ENCODE results near the gene ZFHX3.
"Not testable (repeated sequence)": the region's sequence is repeated elsewhere in the genome, so short reads cannot be mapped to it uniquely, and the experiment has no call there.

The ZFHX3 gene

DNA sequence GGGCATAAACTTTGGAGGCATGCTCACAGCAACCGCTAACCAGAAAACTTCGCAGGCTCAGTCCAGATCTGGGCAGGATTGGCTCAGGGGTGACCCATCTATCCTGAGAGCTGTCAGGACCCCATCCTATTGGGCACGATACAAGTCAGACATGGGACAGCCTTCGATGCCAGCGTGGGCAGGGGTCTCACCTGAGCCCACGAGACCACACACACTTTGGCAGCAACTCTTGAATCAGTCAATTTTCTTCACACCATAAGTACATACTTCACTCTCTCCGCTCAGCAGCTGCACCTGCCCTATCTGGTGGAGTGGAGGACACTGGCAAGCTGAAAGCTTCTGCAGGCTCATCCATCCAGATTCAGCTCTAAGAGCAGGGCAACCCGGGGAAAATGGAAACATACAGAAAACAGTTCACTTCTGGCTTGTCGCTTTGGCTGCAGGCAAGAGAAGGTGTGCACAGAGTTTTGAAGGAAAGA, 48.3 kb downstream of the ZFHX3 start:
- Histone ChIP-seq H3K27me3 (ENCODE audit: control insufficient read depth in 1 of 2, insufficient read depth in 2 of 2, low read length in 2 of 2) (no peaks in the 10 kb centered on the region), H3K36me3 (ENCODE audit: insufficient read depth, low read length) (no peaks in the 10 kb centered on the region), H3K9ac (ENCODE audit: low read length) (no peak overlapping the region), H3K4me1 (ENCODE audit: insufficient read depth, low read length) (peaks cover 15% of the 10 kb centered on the region), H3K4me3 (ENCODE audit: low read depth in 1 of 2, low read length in 2 of 2) (no peak overlapping the region), H3K9me3 (ENCODE audit: low read length) (no peaks in the 10 kb centered on the region), H3K27ac (ENCODE audit: low read depth, low read length) (no peak overlapping the region)

DNA sequence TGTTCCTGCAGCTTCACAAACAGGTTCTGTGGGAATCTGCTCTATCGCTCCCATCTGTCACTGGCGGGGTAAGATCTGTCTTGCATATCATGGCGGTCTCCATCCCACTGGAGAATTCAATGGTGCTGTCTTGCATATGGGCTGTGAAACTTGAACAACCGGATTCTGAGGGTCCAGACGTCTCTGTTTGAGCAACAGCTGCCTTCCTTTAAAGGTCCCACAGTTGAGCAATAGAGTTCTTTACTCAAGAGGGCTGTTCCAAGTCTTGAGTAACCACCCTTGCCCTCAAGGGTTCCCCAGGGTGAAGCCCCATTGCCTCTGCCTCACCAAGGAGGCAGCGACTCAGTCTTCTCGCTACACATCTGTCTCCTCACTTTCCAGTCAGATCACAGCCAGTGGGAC, 50.8 kb downstream of the ZFHX3 start:
- no peak overlapping the region for H3K4me3 ChIP-seq (ENCODE audit: low read depth in 1 of 2, low read length in 2 of 2)
- no peaks in the 10 kb centered on the region for H3K9me3 ChIP-seq (ENCODE audit: low read length)
- no peaks in the 10 kb centered on the region for H3K36me3 ChIP-seq (ENCODE audit: insufficient read depth, low read length)
- peaks cover 19% of the 10 kb centered on the region for H3K4me1 ChIP-seq (ENCODE audit: insufficient read depth, low read length)
- H3K27ac ChIP-seq (ENCODE audit: low read depth, low read length), result no peak overlapping the region
- H3K27me3 ChIP-seq (ENCODE audit: control insufficient read depth in 1 of 2, insufficient read depth in 2 of 2, low read length in 2 of 2), result no peaks in the 10 kb centered on the region
- H3K9ac ChIP-seq (ENCODE audit: low read length), result no peak overlapping the region

DNA sequence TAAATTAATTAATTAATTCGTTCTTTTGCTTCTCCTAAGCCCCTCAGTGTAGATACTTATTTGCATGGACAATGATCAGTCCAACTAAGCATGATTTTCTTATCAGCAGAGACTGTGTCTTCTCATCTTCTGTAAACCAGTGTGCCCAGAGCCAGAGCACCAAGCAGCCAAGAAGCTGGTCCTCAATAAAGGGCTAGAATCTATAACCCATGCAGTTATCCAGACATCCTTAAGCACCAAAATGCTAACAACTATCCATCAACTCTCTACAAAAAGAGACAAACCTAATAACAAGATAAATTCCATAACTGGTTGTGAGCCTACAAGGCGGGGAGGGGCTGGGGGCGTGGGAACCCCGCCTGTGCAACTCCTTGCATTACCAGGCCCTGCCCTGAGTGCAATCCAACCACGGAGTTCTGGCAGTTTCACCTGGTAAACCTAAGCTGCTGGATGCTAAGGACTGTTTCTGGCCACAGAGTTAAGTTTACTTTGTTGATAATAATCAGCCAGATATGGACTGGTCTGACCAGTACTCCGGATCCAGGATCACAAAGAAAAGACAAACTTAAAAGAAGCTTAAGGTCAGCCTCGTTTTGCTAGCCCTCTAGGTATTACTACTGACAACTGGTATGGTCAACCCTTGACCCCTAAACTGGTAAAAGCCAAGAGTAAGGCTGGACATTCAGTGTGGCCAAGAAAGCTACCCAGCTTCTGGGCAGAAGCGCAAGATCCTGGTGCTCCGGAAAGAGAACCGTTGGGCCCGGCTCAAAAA, 51.5 kb downstream of the ZFHX3 start:
- H3K9ac ChIP-seq (ENCODE audit: low read length), result no peak overlapping the region
- H3K27me3 ChIP-seq (ENCODE audit: control insufficient read depth in 1 of 2, insufficient read depth in 2 of 2, low read length in 2 of 2), result no peaks in the 10 kb centered on the region
- H3K4me1 ChIP-seq (ENCODE audit: insufficient read depth, low read length), result peaks cover 25% of the 10 kb centered on the region
- no peak overlapping the region for H3K27ac ChIP-seq (ENCODE audit: low read depth, low read length)
- H3K4me3 ChIP-seq (ENCODE audit: low read depth in 1 of 2, low read length in 2 of 2), result no peak overlapping the region
- no peaks in the 10 kb centered on the region for H3K9me3 ChIP-seq (ENCODE audit: low read length)
- no peaks in the 10 kb centered on the region for H3K36me3 ChIP-seq (ENCODE audit: insufficient read depth, low read length)

DNA sequence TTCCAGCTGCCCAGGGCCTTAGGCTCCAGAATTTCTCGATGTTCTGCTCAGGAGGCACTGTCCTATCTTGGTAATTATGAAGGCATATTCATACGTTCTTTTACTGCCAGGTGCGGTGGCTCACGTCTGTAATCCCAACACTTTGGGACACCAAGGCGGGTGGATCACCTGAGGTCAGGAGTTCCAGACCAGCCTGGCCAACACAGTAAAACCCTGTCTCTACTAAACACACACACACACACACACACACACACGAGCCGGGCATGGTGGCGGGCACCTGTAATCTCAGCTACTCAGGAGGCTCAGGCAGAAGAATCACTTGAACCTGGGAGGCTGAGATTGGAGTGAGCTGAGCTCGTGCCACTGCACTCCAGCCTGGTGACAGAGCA, 52.1 kb downstream of the ZFHX3 start:
- H3K9me3 ChIP-seq (ENCODE audit: low read length); H3K27me3 ChIP-seq (ENCODE audit: control insufficient read depth in 1 of 2, insufficient read depth in 2 of 2, low read length in 2 of 2); H3K4me3 ChIP-seq (ENCODE audit: low read depth in 1 of 2, low read length in 2 of 2); H3K36me3 ChIP-seq (ENCODE audit: insufficient read depth, low read length); H3K27ac ChIP-seq (ENCODE audit: low read depth, low read length); H3K9ac ChIP-seq (ENCODE audit: low read length): not testable (repeated sequence)
- H3K4me1 ChIP-seq (ENCODE audit: insufficient read depth, low read length), result peaks cover 30% of the 10 kb centered on the region

DNA sequence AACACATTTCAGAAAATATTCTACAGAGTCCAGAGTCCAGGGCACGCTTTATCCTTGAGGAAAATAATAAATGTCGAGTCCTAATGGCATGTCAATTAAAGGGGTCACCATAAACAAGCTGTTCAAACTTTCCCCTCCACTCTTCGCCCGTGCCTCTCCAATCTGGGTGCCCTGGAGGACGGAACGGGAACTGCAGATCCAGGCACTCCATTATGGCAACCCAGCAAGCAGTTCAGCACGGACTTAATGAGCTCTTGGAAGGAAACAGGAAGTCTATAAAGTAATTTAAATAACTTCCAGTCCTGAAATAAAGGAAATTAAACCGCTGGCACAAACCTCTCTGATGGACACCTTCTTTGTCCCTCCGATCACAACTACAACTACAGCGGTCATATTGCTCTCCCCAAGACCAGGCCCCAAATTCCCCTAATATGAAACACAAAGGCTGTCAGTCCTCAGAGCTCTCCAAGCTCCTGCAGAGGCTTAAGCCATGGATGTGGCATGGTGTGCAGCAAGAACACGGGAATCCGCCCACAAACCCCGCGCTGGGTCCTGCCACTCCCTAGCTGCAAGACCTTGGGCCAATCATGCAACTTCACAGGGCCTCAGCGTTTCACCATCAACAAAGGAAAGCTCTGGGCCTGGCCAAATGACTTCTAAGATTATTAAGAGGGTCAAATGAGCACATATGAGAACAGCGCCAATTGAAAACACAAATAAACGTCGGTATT, 52.6 kb downstream of the ZFHX3 start:
- Histone ChIP-seq H3K9me3 (ENCODE audit: low read length) (no peaks in the 10 kb centered on the region), H3K9ac (ENCODE audit: low read length) (no peak overlapping the region), H3K27me3 (ENCODE audit: control insufficient read depth in 1 of 2, insufficient read depth in 2 of 2, low read length in 2 of 2) (no peaks in the 10 kb centered on the region), H3K4me3 (ENCODE audit: low read depth in 1 of 2, low read length in 2 of 2) (no peak overlapping the region), H3K36me3 (ENCODE audit: insufficient read depth, low read length) (no peaks in the 10 kb centered on the region), H3K4me1 (ENCODE audit: insufficient read depth, low read length) (peaks cover 35% of the 10 kb centered on the region), H3K27ac (ENCODE audit: low read depth, low read length) (no peak overlapping the region)

DNA sequence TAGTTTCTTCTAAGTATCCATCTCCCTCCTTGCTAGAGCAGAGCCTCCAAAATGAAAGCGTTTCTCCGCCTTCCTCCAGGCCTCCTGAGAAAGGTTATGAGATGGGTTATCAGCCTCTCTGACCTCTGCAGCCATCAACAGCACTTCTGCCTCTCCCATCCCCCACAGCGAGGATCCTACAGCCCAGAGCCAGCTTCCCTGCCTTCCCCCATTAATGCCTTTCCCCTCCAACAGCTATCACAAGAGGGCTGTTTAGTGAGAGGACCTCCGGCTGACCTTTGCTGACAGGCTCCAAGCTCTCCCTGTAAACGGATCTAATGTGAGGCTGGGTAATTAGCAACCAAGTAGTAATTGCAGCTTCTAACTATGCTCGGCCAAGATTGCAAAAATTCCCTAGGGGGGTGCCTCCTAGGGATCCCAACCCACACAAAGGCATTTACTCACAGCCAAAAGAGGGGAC, 55.8 kb downstream of the ZFHX3 start:
- peaks cover 59% of the 10 kb centered on the region for H3K4me1 ChIP-seq (ENCODE audit: insufficient read depth, low read length)
- H3K27me3 ChIP-seq (ENCODE audit: control insufficient read depth in 1 of 2, insufficient read depth in 2 of 2, low read length in 2 of 2), result no peaks in the 10 kb centered on the region
- no peak overlapping the region for H3K9ac ChIP-seq (ENCODE audit: low read length)
- no peaks in the 10 kb centered on the region for H3K9me3 ChIP-seq (ENCODE audit: low read length)
- H3K4me3 ChIP-seq (ENCODE audit: low read depth in 1 of 2, low read length in 2 of 2), result no peak overlapping the region
- no peaks in the 10 kb centered on the region for H3K36me3 ChIP-seq (ENCODE audit: insufficient read depth, low read length)
- H3K27ac ChIP-seq (ENCODE audit: low read depth, low read length), result peak overlapping the region; percentile 56

DNA sequence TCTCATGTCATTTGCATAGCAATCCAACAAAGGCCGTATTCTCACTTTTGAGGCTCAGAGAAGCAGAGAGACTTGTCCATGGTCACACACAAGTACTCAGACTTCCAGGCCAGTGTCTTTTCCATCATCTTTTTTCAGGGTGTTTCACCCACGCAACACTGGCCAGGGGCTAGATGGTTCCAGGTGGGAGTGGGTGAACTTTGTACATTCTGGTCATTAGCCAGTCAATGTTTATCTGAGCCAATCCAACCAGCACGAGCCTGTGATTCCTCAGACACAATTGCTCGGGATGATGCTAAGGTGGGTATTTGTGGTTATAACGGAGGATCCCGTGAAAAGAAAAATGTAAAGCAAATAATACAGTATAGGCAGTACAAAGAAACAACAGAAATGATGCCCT, 56.3 kb downstream of the ZFHX3 start:
- H3K4me1 ChIP-seq (ENCODE audit: insufficient read depth, low read length), result peaks cover 61% of the 10 kb centered on the region
- no peak overlapping the region for H3K9ac ChIP-seq (ENCODE audit: low read length)
- H3K4me3 ChIP-seq (ENCODE audit: low read depth in 1 of 2, low read length in 2 of 2), result no peak overlapping the region
- H3K36me3 ChIP-seq (ENCODE audit: insufficient read depth, low read length), result no peaks in the 10 kb centered on the region
- H3K27me3 ChIP-seq (ENCODE audit: control insufficient read depth in 1 of 2, insufficient read depth in 2 of 2, low read length in 2 of 2), result no peaks in the 10 kb centered on the region
- H3K9me3 ChIP-seq (ENCODE audit: low read length), result no peaks in the 10 kb centered on the region
- H3K27ac ChIP-seq (ENCODE audit: low read depth, low read length), result peak overlapping the region; percentile 56

DNA sequence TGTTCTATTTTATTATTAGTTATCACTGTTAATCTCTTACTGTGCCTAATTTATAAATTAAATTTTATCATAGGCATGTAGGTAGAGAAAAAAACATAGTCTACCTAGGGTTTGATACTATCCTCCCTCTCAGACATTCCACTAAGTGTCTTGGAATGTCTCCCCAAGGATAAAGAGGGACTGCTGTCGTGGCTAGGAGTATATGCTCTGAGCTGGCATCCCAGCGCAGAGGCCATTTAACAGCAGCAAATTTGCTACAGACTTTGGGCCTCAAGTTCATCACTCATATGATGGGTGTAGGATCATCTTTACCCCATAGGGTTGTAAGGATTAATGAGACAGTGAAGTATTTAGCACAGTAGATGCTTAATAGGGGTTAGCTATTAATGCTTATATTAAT, 56.7 kb downstream of the ZFHX3 start:
- Histone ChIP-seq H3K4me3 (ENCODE audit: low read depth in 1 of 2, low read length in 2 of 2) (no peak overlapping the region), H3K27me3 (ENCODE audit: control insufficient read depth in 1 of 2, insufficient read depth in 2 of 2, low read length in 2 of 2) (no peaks in the 10 kb centered on the region), H3K4me1 (ENCODE audit: insufficient read depth, low read length) (peaks cover 63% of the 10 kb centered on the region), H3K27ac (ENCODE audit: low read depth, low read length) (no peak overlapping the region), H3K9me3 (ENCODE audit: low read length) (no peaks in the 10 kb centered on the region), H3K36me3 (ENCODE audit: insufficient read depth, low read length) (no peaks in the 10 kb centered on the region), H3K9ac (ENCODE audit: low read length) (no peak overlapping the region)

DNA sequence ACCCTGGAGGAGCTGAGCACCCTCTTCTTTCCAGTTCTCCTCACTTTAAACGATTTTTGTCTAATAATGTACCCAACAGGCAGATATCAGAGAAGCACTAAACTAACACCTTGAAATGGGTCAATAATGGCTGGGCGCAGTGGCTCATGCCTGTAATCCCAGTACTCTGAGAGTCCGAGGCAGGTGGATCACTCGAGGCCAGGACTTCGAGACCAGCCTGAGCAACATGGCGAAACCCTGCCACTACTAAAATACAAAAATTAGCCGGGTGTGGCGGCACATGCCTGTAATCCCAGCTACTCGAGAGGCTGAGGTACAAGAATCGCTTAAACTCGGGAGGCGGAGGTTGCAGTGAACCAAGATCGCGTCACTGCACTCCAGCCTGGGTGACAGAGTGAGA, 57.4 kb downstream of the ZFHX3 start:
- Histone ChIP-seq H3K27ac (ENCODE audit: low read depth, low read length) (peak overlapping the region; percentile 81), H3K4me1 (ENCODE audit: insufficient read depth, low read length) (peaks cover 68% of the 10 kb centered on the region), H3K9ac (ENCODE audit: low read length) (peak overlapping the region; percentile 37), H3K36me3 (ENCODE audit: insufficient read depth, low read length) (no peaks in the 10 kb centered on the region), H3K27me3 (ENCODE audit: control insufficient read depth in 1 of 2, insufficient read depth in 2 of 2, low read length in 2 of 2) (no peaks in the 10 kb centered on the region), H3K9me3 (ENCODE audit: low read length) (no peaks in the 10 kb centered on the region), H3K4me3 (ENCODE audit: low read depth in 1 of 2, low read length in 2 of 2) (peak overlapping the region in 1 of 2 donors; percentile 36)

DNA sequence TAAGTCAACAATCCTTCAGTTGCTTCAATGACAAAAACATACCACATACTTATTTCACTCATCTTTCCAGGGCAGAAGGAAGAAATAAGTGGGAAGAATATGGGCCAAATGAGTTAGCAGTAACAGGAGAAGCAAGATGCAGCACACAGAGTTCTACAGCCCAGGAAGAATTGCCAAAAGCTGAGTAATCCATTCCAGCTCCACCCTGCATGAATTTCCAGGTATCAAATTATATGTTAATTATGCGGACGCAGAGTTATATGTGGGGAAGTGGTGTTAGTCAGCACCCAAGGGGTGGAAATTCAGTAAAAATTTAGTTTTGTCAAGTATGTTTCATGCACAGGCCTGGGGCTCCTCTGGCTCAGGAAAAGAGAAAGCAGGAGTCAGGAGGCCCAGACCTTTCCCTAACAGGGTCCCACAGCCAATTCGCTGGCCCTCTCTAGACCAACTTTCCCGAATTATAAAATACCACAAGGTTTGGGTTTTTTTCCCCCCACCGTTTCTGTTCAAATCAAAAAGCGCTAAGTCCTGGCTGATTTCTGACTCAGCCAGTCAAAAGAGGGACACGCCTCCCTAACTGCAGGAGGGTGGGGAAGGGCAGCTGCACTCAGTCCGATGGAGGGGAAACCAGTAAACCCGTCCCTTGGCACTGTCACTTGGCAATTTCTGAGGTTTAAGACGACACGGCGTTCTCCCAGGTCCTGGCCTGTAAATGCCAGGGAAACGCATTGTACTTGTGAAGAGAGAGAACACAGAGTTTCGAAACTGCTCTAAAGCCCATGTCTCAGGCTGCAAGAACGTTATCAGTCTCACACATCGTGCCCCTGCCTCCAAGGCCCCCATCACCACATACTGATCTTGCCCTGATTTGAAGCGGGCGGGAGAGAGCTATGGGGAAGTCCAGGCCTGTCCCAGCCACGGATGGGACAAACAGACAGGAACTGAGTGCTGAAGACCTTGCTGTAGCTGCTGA, 58.1 kb downstream of the ZFHX3 start:
- peak overlapping the region; percentile 81 for H3K27ac ChIP-seq (ENCODE audit: low read depth, low read length)
- H3K9ac ChIP-seq (ENCODE audit: low read length), result peak overlapping the region; percentile 37
- H3K9me3 ChIP-seq (ENCODE audit: low read length), result no peaks in the 10 kb centered on the region
- H3K27me3 ChIP-seq (ENCODE audit: control insufficient read depth in 1 of 2, insufficient read depth in 2 of 2, low read length in 2 of 2), result no peaks in the 10 kb centered on the region
- peak overlapping the region in 1 of 2 donors; percentile 36 for H3K4me3 ChIP-seq (ENCODE audit: low read depth in 1 of 2, low read length in 2 of 2)
- peaks cover 72% of the 10 kb centered on the region for H3K4me1 ChIP-seq (ENCODE audit: insufficient read depth, low read length)
- H3K36me3 ChIP-seq (ENCODE audit: insufficient read depth, low read length), result no peaks in the 10 kb centered on the region

DNA sequence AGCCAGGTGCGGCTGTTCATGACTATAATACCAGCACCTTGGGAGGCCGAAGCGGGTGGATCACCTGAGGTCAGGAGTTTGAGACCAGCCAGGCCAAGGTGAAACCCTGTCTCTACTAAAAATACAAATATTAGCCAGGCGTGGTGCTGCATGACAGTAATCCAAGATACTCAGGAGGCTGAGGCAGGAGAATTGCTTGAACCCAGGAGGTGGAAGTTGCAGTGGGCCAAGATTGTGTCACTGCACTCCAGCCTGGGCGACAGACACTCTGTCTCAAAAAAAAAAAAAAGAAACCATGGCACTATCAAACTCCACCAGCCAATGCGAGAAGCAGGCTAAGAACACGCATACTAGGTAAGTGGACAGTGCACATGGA, 58.7 kb downstream of the ZFHX3 start:
- not testable (repeated sequence) for H3K4me3 ChIP-seq (ENCODE audit: low read depth in 1 of 2, low read length in 2 of 2); H3K36me3 ChIP-seq (ENCODE audit: insufficient read depth, low read length); H3K27me3 ChIP-seq (ENCODE audit: control insufficient read depth in 1 of 2, insufficient read depth in 2 of 2, low read length in 2 of 2); H3K27ac ChIP-seq (ENCODE audit: low read depth, low read length); H3K9ac ChIP-seq (ENCODE audit: low read length); H3K9me3 ChIP-seq (ENCODE audit: low read length)
- H3K4me1 ChIP-seq (ENCODE audit: insufficient read depth, low read length), result peaks cover 72% of the 10 kb centered on the region
